ENCODE data around the gene ARHGAP22.

The ARHGAP22 gene

DNA sequence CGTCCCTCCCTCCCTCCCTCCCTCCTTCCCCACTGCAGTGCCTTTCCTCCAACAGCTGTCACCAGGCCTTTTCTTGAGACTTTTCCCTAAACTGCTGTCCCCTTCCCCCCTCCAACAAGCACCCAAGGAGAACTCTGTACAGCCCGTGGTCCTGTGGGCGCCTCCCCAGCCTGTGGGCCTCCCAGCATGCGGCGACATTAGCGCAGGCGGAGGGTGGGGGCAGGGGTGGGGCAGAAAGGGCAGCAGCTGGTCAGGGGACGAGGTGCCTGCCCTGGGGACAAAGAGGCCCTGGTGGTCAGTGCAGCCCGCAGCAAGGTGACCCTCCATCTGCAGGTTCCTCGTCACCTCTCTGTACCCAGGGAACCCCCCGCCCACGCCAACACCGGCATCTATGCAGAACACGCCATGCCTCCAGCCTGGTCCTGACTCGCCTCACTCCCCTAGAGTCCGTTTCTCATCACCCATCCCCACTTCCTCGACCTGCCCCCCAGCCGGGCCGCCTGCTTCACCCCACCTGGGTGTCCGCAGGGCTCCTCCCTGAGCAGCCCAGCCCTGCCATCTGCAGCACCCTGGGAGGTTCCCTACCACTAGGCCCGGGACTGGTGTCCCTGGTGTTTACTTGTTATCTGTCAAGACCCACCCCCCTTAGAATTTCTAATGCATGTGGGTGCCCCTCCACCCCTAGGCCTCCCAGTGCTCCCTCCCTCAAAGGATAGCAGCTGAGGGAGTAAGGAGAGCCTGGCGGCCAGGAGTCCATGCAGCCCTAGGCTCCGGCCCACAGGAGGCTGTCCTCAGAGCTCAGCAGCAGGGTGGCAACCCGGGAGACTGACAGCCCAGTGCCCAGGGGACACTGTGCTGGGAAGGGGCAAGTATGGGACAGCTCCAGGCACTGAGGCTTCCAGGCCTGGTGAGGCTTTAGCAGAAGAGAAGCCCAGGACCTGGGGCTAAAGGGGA lies 147.8 kb downstream of the ARHGAP22 start:
- no peak for DNase-seq
- no peak for TF ChIP-seq GATA1 (IDR thresholded peaks at IDR 0.05; ENCODE audit: low read depth, low read length)
- TF ChIP-seq POLR2A (IDR thresholded peaks at IDR 0.05; ENCODE audit: low read length): no peak

DNA sequence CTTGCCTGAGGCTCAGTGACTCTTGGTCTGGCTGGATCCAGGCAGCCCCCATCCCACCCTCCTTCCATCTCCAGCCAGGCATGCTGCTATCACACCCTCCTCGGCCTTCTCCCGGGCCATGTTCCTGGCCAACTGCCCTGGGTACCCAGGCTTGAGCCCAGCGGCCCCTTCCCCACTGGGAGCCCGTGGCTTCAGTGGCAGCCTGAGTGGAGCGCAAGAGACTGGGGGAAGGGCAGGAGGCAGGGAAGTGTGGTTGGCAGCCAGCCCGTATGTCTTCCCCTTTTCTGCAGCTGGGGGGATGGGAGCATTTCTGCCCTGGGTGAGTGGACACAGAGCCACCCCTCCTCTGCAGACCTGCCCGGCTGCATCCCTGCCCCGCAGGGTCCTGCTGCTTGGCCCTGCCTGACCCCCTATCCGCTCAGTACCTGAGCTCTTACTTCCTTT lies 148.5 kb downstream of the ARHGAP22 start:
- TF ChIP-seq GATA1 (IDR thresholded peaks at IDR 0.05; ENCODE audit: low read depth, low read length): no peak
- no peak for TF ChIP-seq POLR2A (IDR thresholded peaks at IDR 0.05; ENCODE audit: low read length)
- peak; percentile 21 to 22 for DNase-seq

DNA sequence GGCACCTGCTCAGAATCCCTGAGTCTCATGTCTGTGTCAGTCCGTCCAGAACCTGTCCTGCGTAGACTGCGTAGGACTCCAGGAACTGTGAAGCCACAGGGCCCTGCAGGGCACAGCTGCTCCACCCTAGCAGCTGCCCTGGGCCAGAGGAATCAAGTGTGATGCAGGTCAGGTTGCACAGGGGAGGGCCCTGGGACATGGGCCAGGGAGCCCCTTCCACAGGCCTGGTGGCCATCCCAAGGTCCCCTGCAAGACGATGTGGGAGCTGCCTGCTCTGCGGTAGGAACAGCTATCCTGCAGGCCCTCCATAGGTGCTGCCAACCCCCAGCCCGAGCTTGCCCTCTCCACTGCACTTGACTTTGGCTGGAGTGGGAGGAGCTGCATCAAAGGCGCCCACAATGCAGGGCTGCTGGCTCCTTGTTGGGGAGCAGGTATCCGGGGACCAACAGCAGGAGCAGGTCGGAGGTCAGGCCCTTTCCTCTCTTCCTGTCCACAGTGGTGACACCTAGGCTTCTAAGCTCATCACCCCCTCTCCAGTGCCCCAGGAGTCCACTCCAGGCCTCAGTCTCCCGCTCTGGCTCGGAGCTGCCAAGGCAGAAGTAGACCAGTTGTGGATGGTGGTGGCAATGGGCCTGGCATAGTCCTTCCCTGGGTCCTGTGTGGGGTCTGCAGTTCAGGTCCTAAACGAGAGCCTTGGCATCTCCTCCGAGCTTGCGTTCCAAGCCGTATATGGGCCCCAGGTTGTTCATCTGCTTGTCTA lies 149.3 kb downstream of the ARHGAP22 start:
- DNase-seq: no peak
- TF ChIP-seq POLR2A (IDR thresholded peaks at IDR 0.05; ENCODE audit: low read length) (no peak), GATA1 (IDR thresholded peaks at IDR 0.05; ENCODE audit: low read depth, low read length) (no peak)

DNA sequence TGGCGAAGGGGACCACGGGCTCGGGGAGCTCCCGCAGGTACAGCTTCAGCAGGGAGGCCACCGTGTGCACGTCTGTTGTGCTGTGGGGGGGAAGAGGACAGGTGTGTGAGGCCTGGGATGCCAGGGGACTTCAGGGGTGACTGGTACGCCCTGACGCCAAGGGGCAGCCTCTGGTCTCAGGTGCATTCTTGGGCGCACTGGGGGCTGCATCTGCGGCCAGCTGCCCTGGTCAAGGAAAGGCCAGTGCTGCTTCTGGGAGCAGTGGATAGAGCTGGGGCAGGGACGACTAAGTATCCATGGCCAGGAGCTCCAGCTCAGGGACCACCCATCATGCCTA lies 149.8 kb downstream of the ARHGAP22 start:
- DNase-seq: no peak
- no peak for TF ChIP-seq POLR2A (IDR thresholded peaks at IDR 0.05; ENCODE audit: low read length)
- no peak for TF ChIP-seq GATA1 (IDR thresholded peaks at IDR 0.05; ENCODE audit: low read depth, low read length)

DNA sequence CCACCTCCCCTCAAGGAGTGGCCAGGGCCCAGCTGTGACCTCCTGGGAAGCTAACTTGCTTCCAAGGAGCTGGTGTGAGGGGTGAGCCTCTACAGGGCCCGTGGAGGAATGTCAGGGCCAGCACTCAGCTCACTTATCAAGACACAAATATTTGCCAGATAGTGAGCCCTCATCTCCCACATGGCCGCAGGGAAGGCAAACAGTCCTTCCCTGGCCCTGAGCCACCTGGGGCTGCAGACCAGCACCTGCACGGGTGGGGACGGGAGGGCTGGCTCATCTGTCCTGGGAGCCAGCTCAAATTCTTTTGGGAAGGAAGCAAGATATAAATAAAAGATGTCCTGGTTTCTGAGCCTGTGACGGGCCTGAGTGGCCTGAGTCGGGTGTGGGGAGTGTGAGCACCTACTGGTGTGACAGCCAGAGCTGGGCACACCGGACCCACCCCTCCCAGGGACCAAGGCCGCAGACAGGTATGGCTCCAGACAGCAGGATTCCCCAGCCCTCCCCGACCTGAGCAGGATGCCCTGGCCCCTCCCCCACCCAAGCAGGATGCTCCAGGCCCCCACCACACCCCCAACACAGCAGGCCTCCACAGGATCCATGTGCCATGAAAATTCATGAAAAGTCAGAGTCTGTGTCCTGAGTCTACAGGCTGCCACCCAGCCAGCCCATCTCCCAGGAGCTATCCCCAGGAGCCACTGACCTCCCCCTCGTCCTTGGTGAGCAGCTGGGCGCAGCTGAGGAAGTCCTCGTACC lies 150.4 kb downstream of the ARHGAP22 start:
- no peak for DNase-seq

DNA sequence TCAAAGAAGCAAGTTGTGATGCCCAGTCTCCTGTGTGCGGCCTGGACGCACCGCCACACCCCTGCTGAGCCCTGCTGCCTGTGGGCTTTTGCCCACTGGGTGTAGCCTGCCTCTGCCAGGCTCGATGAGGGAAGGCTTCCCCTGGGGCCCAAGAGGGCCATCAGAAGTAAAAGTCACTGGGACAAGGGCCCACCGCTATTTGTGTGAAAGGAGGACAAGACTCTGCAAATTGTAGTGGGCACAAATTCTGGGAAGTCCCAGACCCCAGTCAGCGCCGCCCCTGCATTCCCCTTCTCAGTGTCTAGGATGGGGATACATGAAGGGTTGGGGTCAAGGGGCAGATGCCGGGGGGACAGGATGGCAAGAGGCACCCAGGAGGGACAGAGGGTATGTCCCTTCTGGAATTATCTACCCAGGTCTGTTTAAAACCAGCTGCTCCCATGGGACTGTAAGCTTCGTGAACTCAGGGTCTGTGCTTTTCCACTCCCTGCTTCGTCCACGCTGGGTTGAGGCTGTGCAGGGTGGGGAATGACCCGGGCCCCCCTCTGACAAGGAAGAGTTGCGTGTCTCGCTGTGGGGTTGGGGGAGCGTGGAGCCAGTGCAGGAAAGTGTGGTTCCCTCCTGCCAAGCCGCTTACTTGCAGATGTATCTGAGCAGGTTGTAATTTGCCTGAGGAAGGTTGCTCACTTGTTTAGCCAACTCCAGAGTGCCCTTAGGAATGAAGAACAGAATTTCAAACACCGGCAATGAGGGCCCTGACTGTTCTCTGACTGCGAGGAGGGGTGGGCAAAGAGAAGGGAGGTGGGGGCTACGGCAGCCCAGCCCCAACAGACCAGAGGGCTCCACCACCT lies 151.2 kb downstream of the ARHGAP22 start:
- TF ChIP-seq POLR2A (IDR thresholded peaks at IDR 0.05; ENCODE audit: low read length): no peak
- no peak for TF ChIP-seq GATA1 (IDR thresholded peaks at IDR 0.05; ENCODE audit: low read depth, low read length)
- no peak for DNase-seq

More for the DNA sequence above, 150.4 kb downstream of the ARHGAP22 start:
- no peak for TF ChIP-seq GATA1 (IDR thresholded peaks at IDR 0.05; ENCODE audit: low read depth, low read length)
- TF ChIP-seq POLR2A (IDR thresholded peaks at IDR 0.05; ENCODE audit: low read length): no peak

DNA sequence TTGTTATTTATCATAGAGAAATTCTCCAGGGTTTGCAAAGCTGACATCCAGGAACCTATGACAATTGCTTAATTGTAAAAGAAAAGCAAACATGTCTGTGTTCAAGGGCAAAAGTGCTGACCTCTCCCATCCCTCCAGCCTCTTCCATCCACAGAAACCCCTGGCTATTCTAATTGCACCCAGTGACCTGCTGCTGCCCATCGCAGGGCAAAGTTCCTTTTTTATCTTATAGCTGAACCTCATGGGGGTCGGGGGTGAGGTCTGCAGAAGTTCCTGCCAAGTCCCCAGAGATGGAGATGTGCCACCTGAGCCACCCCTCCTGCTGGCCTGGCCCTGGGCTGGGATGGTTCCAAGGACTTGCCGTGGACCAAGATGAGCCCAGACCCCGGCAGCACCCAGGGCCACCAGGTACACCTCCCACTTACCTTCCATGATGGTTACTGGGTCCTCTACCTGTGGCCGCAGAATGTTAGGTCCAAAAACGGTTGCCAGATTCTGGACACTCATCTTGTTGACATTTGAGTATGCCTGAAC lies 151.9 kb downstream of the ARHGAP22 start:
- TF ChIP-seq POLR2A (IDR thresholded peaks at IDR 0.05; ENCODE audit: low read length) (no peak), GATA1 (IDR thresholded peaks at IDR 0.05; ENCODE audit: low read depth, low read length) (no peak)
- DNase-seq: no peak

DNA sequence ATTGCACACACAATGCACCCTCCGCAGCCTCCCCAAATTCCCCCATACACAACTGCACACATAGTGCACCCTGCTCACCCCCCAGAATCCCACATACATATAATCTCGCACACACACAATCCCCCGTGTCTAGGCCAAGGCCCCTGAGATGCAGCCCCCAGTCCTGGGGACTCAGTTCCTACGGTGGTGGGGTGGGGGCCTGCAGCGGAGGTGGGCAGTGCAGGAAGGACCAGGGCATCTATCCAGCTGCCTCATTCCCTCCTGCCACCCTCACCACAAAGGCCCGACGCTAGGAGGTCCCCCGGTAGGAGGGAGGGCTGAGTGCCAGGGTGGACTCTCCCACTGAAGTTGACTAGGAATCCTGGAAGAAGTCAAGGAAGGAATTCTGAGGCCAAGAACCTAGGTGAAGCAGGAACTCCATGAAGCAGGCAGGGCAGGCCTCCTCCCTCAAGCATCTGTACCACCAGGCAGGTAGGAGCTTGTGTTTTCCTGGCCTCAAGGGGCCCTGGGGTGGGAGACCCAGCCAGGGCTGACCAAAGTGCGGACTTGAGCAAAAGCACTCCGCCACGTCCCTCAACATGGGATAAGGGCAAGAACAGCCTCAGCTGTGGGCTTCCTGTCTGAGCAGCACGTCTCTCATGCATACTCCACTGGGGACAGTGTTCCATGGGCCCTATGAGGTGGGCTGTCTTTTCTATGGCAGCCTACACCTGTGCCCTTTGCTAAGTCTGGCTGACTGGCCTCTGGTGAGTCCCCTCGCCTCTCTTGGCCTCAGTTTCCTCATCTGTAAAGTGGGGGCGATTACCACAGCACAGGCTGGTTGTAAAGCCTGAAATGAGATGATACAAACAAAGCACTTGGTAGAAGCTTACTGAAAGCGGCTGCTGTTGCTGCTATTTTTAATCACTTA lies 152.6 kb downstream of the ARHGAP22 start:
- TF ChIP-seq POLR2A (IDR thresholded peaks at IDR 0.05; ENCODE audit: low read length): no peak
- no peak for TF ChIP-seq GATA1 (IDR thresholded peaks at IDR 0.05; ENCODE audit: low read depth, low read length)
- DNase-seq: no peak

DNA sequence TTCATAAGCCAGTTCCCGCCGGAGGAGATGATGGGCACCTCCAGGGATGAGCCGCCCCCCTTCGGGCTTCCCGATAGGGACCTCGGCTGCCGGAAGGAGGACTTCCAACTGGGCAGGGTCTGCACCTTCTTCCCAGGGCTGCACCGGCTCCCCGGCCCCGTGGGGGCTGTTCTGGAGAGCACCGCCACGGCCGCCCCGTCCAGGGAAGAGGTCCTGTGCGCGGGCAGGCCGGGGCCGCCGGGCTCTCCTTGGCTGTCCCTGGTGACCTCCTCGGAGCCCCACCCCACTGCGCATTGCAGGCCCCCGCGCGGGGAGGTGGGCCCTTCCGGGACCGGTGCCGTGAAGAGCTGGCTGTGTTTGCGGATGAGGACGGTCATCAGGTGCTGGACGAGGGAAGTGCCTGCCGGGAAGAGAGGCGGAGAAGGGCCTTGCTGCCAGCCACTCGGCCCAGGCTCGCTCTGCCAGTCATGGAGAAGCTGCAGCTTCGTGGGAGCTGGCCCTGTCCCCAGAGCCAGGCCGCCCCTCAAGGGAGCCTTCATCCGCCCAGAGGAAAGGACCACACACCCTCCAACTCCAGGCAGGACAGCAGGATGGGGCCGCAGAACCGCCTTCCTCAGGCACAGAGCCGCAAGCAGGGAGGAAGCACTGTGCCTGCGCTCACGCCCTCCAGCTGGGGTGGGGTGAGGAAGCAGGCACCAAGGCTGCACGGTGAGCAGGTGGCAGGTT lies 154.0 kb downstream of the ARHGAP22 start:
- DNase-seq: no peak
- TF ChIP-seq POLR2A (IDR thresholded peaks at IDR 0.05; ENCODE audit: low read length) (no peak), GATA1 (IDR thresholded peaks at IDR 0.05; ENCODE audit: low read depth, low read length) (no peak)

DNA sequence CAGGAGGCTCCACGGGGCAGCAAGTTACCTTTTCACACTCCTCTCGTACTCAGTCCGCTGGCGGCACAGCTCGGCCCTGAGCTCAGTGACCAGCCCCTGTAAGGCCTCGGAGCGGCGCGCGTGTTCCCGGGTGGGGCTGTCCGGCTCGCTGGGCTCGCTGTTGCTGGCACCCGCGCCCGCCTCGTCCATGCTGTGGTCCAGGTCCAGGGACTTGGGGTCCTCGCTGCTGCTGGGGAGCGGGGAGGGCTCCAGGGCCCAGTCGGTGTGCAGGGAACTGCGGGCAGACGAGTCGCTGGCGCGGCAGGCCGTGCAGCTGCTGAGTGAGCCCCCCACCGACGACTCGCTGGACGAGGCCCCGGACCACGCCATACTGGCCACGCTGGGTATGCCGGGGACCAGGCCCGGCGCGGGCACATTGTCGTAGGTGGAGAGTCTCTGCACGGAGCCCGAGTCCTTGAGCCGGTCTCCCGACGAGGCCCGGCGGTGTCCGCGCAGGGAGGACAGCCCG lies 154.6 kb downstream of the ARHGAP22 start:
- DNase-seq: no peak
- no peak for TF ChIP-seq GATA1 (IDR thresholded peaks at IDR 0.05; ENCODE audit: low read depth, low read length)
- no peak for TF ChIP-seq POLR2A (IDR thresholded peaks at IDR 0.05; ENCODE audit: low read length)
